ENCODE data around the gene CD8B.

Gene CD8B

DNA sequence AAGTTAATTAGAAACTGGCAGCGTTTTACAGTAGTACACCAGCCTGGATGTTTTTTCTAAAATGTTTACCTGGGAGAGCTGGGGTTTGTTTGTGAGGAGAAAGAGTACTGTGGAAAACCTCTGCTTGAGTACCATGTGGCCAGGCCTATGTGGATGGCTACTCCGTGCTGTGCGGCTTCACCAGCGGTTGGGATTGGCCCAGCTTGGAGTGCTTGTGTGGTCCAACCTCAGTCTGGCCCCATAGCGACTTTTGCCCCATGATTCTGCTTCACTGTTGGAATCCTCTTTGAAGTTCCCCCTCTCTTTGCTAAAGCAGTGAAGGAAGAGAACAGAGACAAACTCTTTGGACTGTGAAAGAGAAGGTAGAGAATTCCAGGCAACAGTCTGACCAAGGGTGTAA, 86.8 kb downstream of the CD8B start:
- DNase-seq (ENCODE audit: low spot score): no peak

DNA sequence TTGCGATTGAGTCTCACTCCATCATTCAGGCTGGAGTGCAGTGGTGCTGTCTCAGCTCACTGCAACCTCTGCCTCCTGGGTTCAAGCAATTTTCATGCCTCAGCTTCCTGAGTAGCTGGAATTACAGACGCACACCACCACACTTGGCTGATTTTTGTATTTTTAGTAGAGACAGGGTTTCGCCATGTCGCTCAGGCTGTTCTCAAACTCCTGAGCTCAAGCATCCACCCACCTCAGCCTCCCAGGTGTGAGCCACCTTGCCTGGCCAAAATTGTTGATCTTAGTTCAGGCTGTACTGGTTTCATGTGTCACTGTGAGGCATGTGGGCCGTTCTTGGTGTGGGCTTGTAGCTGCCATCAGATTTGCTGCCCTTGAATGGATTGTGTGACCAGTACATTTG, 89.1 kb downstream of the CD8B start:
- no peak for DNase-seq (ENCODE audit: low spot score)

DNA sequence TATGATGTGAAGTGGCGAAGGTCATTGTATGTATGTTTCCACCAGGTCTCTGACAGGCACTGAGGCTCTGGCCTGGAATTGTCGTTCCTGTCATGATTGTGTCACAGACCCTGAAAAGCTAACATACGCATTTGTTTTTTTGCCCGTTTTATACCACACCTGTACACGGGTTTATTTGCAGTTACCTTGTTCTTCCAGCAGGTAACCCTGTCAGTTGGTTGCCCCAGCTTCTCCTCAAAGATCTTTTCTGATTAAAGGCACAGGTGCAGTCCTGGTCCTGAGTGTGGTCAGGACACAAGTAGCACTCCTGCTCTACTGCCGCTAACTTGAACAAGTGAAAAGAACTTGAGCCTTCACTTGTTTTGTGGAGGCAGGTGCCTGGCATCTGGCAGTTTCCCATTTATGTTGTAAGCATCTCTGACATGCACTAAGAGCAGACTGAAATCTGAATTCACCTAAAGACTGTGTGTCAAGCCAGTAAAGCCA, 90.8 kb downstream of the CD8B start:
- no peak for DNase-seq (ENCODE audit: low spot score)

DNA sequence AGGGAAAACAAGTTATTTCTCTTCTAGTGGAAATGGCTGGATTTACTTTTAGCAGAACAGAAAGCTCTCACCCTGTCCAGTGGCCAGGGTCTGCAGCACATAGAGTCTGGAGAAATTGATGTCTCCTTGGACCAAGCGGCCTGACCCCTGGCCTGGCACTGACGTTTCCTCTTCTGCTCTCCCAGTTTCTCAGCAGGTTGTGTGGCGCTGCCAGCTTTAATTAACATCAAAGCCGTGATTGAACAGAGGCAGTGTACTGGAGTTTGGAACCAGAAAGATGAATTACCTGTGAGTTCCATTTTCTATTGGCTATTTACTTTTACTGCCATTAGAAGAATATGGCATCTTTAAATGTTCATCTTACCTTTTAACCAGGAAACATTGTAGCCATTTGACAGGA, 91.8 kb downstream of the CD8B start:
- DNase-seq (ENCODE audit: low spot score): no peak

DNA sequence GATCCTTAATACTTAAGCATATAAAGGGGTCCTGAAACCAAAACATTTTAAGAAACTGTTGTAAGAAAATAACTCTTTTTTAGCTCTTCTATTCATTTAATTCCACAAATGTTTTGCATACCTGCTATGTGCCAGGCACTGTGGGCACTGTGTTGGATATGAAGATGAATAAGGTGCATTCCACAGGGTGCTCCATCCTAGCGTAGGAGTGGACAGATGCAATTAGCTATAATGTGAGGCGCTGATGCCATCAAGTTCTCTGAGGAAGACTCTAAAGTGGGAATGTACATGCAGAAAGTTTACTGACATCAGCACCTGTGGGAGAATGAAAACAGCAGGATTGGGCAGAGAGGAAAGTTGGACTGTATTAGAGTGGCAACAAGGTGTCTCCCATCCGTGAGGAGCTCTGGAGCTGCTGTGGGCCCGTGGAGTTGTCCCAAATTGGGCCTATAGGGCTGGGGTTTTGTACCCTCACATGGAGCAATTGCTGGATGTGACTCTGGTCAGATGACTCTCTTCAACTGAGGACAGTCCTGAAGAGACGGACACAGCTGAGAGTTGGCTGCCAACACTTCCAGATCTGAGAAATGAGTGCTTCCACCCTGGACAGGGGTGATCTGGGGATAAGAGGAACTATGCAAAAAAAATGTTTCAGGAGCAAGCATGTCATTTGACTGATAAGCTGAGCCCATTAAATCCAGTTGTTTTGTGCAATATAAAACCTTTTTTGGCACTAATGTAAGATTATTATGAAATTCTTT, 93.3 kb downstream of the CD8B start:
- DNase-seq (ENCODE audit: low spot score): no peak
